DMS153 treated with DMSO at 0.1 percent for 48 hours (cell line): ENCODE results near the gene YIPF4.
A peak's percentile ranks its signal among the peaks of the same experiment; 100 is the strongest.
"Not testable (repeated sequence)": the region's sequence is repeated elsewhere in the genome, so short reads cannot be mapped to it uniquely, and the experiment has no call there.

Source experiments
- DNase-seq: peaks from one replicate; lab custom pipeline; 2025; ENCODE audit not compliant: unreplicated experiment; lab: John Stamatoyannopoulos, UW

The YIPF4 gene

GRCh38 chr2:32277674-32278477 is at the start of gene YIPF4:
TSS of gene YIPF4 (plus strand) at chr2:32277904. CDS start at chr2:32278156, 252 bp downstream.
- peak; percentile 62 for DNase-seq

- no peak for DNase-seq
Observed at GRCh38 chr2:32228181-32228580, 49.5 kb upstream of the YIPF4 start.

GRCh38 chr2:32229635-32230034 is 48.1 kb upstream of the YIPF4 start:
- DNase-seq = no peak

- DNase-seq = no peak
Observed at GRCh38 chr2:32231959-32232358, 45.7 kb upstream of the YIPF4 start.

GRCh38 chr2:32235315-32235714 is 42.4 kb upstream of the YIPF4 start:
- no peak for DNase-seq

GRCh38 chr2:32237488-32237887 is 40.2 kb upstream of the YIPF4 start:
- no peak for DNase-seq

GRCh38 chr2:32237996-32238395 is 39.7 kb upstream of the YIPF4 start:
- DNase-seq = no peak

- no peak for DNase-seq
Observed at GRCh38 chr2:32242331-32242730, 35.4 kb upstream of the YIPF4 start.

GRCh38 chr2:32246911-32247310 is 30.8 kb upstream of the YIPF4 start:
- DNase-seq = no peak

GRCh38 chr2:32248299-32248698 is 29.4 kb upstream of the YIPF4 start:
- DNase-seq = no peak

GRCh38 chr2:32249731-32250236 is 27.9 kb upstream of the YIPF4 start:
- no peak for DNase-seq

GRCh38 chr2:32250290-32250689 is 27.4 kb upstream of the YIPF4 start:
- no peak for DNase-seq

- DNase-seq = no peak
Observed at GRCh38 chr2:32258242-32258641, 19.5 kb upstream of the YIPF4 start.

GRCh38 chr2:32260376-32260775 is 17.3 kb upstream of the YIPF4 start:
- no peak for DNase-seq

GRCh38 chr2:32262105-32262504 is 15.6 kb upstream of the YIPF4 start:
- DNase-seq = no peak

GRCh38 chr2:32264422-32265105 is 13.1 kb upstream of the YIPF4 start, which contains the start of gene NLRC4:
TSS of gene NLRC4 (minus strand) at chr2:32264886. CDS start at chr2:32256775, 8,111 bp downstream.
- no peak for DNase-seq

GRCh38 chr2:32271063-32271462 is 6.6 kb upstream of the YIPF4 start:
- DNase-seq = no peak

GRCh38 chr2:32272279-32272678 is 5.4 kb upstream of the YIPF4 start:
- DNase-seq = no peak

GRCh38 chr2:32274289-32274688 is 3.4 kb upstream of the YIPF4 start:
- no peak for DNase-seq

GRCh38 chr2:32275790-32276189 is 1.9 kb upstream of the YIPF4 start:
- not testable (repeated sequence) for DNase-seq

GRCh38 chr2:32277363-32277673 is 386 bp upstream of the YIPF4 start:
- DNase-seq = no peak

- DNase-seq = no peak
Observed at GRCh38 chr2:32278478-32278853, 762 bp downstream of the YIPF4 start.
